Endodermal cell (in vitro differentiated cells): ENCODE data around the gene CCRL2. TPM values are rescaled to one million over a fixed set of nuclear protein-coding genes. Genes with fewer than 3 reads are reported as not detected.

ENCODE experiments used
- DNase-seq: peaks from one replicate; pipeline ENCODE4 v3.0.0-alpha.2; 2017
- H3K27ac ChIP-seq: 2 replicates; pipeline ENCODE4 v1.5.1; 2013; ENCODE audit warnings: mild to moderate bottlenecking, low read depth, low read length, moderate library complexity
- H3K27me3 ChIP-seq: 2 replicates; pipeline ENCODE4 v1.6.1; 2013; ENCODE audit warnings: mild to moderate bottlenecking, low read length, moderate library complexity; ENCODE audit not compliant: insufficient read depth, control insufficient read depth, poor library complexity, severe bottlenecking
- H3K36me3 ChIP-seq: 2 replicates; pipeline ENCODE4 v1.7.0; 2013; ENCODE audit warnings: mild to moderate bottlenecking, low read length, moderate library complexity; ENCODE audit not compliant: control insufficient read depth, insufficient read depth
- H3K4me1 ChIP-seq: one replicate; pipeline ENCODE4 v1.7.0; 2013; ENCODE audit warnings: low read length; ENCODE audit not compliant: control insufficient read depth, insufficient read depth
- H3K4me3 ChIP-seq: 2 replicates; pipeline ENCODE4 v1.5.1; 2013; ENCODE audit warnings: mild to moderate bottlenecking, low read length, moderate library complexity
- H3K9ac ChIP-seq: 2 replicates; pipeline ENCODE4 v1.6.1; 2013; ENCODE audit warnings: mild to moderate bottlenecking, low read length, moderate library complexity; ENCODE audit not compliant: poor library complexity, severe bottlenecking; ENCODE audit errors: extremely low read depth
- H3K9me3 ChIP-seq: 2 replicates; pipeline ENCODE4 v1.6.1; 2013; ENCODE audit warnings: mild to moderate bottlenecking, low read length, moderate library complexity; ENCODE audit not compliant: control insufficient read depth
- H3K27ac Mint-ChIP-seq: 2 replicates; pipeline ENCODE4 v1.8.0; 2020; ENCODE audit warnings: mixed read lengths
- H3K27me3 Mint-ChIP-seq: 2 replicates; pipeline ENCODE4 v1.8.0; 2021; ENCODE audit warnings: mild to moderate bottlenecking, mixed read lengths; ENCODE audit not compliant: insufficient read depth
- H3K36me3 Mint-ChIP-seq: 2 replicates; pipeline ENCODE4 v1.8.0; 2020; ENCODE audit warnings: low read depth, mixed read lengths
- H3K4me1 Mint-ChIP-seq: 2 replicates; pipeline ENCODE4 v1.8.0; 2020; ENCODE audit warnings: mixed read lengths
- H3K4me3 Mint-ChIP-seq: 2 replicates; pipeline ENCODE4 v1.8.0; 2020; ENCODE audit warnings: mild to moderate bottlenecking, moderate library complexity, mixed read lengths
- H3K9me3 Mint-ChIP-seq: 2 replicates; pipeline ENCODE4 v1.8.0; 2020; ENCODE audit warnings: mild to moderate bottlenecking, mixed read lengths
- CTCF ChIP-seq: fragments of 200-600 bp; sonication (generic); conservative IDR thresholded peaks from 2 replicates; pipeline ENCODE4 v1.5.0; 2021; ENCODE audit warnings: antibody characterized with exemption, mild to moderate bottlenecking
- WGBS, 2 experiments: methylation state at CpG; one replicate each; pipeline versions ENCODE4 v1.1.5 to v1.1.7; 2013; ENCODE audit warnings: missing lambda C conversion rate in 2 of 2, mixed read lengths in 1 of 2; ENCODE audit not compliant: insufficient coverage in 1 of 2, insufficient read length in 1 of 2; 5-methylcytosine and 5-hydroxymethylcytosine counted together
- total RNA-seq, 2 donors: library from RNA; stranded (reverse); fragmentation: NEBNext Ultra II Directional in 1 of 2; extraction: Animal tissue kit (Norgen Biotek cat#: 25700) in 1 of 2; gene quantifications; 2 replicates in 1 of 2; 3 replicates in 1 of 2; pipeline ENCODE4 v1.2.1, GENCODE V29; 2021

CCRL2 gene
- total RNA-seq, 2 donors from 2014 or later: not detected

GRCh38 chr3:46369151-46369550 is 37.9 kb upstream of the CCRL2 start:
- Histone ChIP-seq H3K4me3 (no peak overlapping the region), H3K4me1 (peaks cover 9% of the 10 kb centered on the region), H3K9me3 (no peaks in the 10 kb centered on the region), H3K9ac (no peak overlapping the region), H3K36me3 (no peaks in the 10 kb centered on the region), H3K27me3 (no peaks in the 10 kb centered on the region), H3K27ac (no peak overlapping the region)
- no peaks in the 10 kb centered on the region for H3K36me3 Mint-ChIP-seq
- H3K4me1 Mint-ChIP-seq: peaks cover 5% of the 10 kb centered on the region
- H3K27ac Mint-ChIP-seq: no peak overlapping the region
- no peak overlapping the region for H3K4me3 Mint-ChIP-seq
- TF ChIP-seq CTCF: no peak
- DNase-seq: no peak
- WGBS, 2 experiments: 96 to 100% methylated on average over 2 to 4 of the region's 4 CpGs
- H3K9me3 Mint-ChIP-seq: no peaks in the 10 kb centered on the region
- H3K27me3 Mint-ChIP-seq: no peaks in the 10 kb centered on the region

DNA sequence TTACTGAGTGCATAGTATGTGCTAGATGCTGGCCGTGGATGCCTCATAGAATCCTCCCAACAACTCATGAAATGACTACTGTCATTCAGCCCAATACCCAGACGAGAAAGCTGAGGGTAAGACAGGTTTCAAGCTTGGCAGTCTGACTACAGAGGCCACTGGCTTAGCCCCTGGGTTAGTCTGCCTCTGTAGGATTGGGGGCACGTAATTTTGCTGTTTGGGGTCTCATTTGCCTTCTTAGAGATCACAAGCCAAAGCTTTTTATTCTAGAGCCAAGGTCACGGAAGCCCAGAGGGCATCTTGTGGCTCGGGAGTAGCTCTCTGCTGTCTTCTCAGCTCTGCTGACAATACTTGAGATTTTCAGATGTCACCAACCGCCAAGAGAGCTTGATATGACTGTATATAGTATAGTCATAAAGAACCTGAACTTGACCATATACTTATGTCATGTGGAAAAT is 37.4 kb upstream of the CCRL2 start:
- H3K36me3 Mint-ChIP-seq: no peaks in the 10 kb centered on the region
- no peaks in the 10 kb centered on the region for H3K27me3 ChIP-seq
- WGBS, 2 experiments: 79 to 94% methylated on average over 2 to 6 of the region's 6 CpGs
- H3K4me1 ChIP-seq: peaks cover 9% of the 10 kb centered on the region
- H3K27me3 Mint-ChIP-seq: peaks cover 1% of the 10 kb centered on the region
- no peak overlapping the region for H3K4me3 ChIP-seq
- H3K4me3 Mint-ChIP-seq: no peak overlapping the region
- no peaks in the 10 kb centered on the region for H3K36me3 ChIP-seq
- no peak overlapping the region for H3K9ac ChIP-seq
- TF ChIP-seq CTCF: no peak
- no peak for DNase-seq
- H3K4me1 Mint-ChIP-seq: peaks cover 5% of the 10 kb centered on the region
- H3K9me3 Mint-ChIP-seq: no peaks in the 10 kb centered on the region
- H3K27ac ChIP-seq: no peak overlapping the region
- H3K9me3 ChIP-seq: no peaks in the 10 kb centered on the region
- H3K27ac Mint-ChIP-seq: no peak overlapping the region

- TF ChIP-seq CTCF: no peak
- Mint-ChIP-seq H3K9me3 (no peaks in the 10 kb centered on the region), H3K27ac (no peak within 1 kb of the TSS), H3K36me3 (no peaks in the 10 kb centered on the region), H3K4me1 (peaks cover 8% of the 10 kb centered on the region), H3K27me3 (peaks cover 3% of the 10 kb centered on the region), H3K4me3 (no peak within 1 kb of the TSS)
- Histone ChIP-seq H3K9ac (no peak within 1 kb of the TSS), H3K9me3 (no peaks in the 10 kb centered on the region), H3K27me3 (no peaks in the 10 kb centered on the region), H3K4me1 (peaks cover 9% of the 10 kb centered on the region), H3K4me3 (no peak within 1 kb of the TSS), H3K36me3 (no peaks in the 10 kb centered on the region), H3K27ac (no peak within 1 kb of the TSS)
- DNase-seq: no peak
- WGBS, 2 experiments: 92 to 94% methylated on average over 3 of the region's 5 CpGs
Observed at GRCh38 chr3:46370839-46371518, 36.1 kb upstream of the CCRL2 start, which contains the start of gene CCR5. Gene CCR5 (plus strand): TSS chr3:46370946. CDS start chr3:46372903, 1,957 bp downstream.
